ENCODE results near the gene MYO9B. TPM values are rescaled to one million over a fixed set of nuclear protein-coding genes. Genes with fewer than 3 reads are reported as not detected.

The MYO9B gene, protein sequence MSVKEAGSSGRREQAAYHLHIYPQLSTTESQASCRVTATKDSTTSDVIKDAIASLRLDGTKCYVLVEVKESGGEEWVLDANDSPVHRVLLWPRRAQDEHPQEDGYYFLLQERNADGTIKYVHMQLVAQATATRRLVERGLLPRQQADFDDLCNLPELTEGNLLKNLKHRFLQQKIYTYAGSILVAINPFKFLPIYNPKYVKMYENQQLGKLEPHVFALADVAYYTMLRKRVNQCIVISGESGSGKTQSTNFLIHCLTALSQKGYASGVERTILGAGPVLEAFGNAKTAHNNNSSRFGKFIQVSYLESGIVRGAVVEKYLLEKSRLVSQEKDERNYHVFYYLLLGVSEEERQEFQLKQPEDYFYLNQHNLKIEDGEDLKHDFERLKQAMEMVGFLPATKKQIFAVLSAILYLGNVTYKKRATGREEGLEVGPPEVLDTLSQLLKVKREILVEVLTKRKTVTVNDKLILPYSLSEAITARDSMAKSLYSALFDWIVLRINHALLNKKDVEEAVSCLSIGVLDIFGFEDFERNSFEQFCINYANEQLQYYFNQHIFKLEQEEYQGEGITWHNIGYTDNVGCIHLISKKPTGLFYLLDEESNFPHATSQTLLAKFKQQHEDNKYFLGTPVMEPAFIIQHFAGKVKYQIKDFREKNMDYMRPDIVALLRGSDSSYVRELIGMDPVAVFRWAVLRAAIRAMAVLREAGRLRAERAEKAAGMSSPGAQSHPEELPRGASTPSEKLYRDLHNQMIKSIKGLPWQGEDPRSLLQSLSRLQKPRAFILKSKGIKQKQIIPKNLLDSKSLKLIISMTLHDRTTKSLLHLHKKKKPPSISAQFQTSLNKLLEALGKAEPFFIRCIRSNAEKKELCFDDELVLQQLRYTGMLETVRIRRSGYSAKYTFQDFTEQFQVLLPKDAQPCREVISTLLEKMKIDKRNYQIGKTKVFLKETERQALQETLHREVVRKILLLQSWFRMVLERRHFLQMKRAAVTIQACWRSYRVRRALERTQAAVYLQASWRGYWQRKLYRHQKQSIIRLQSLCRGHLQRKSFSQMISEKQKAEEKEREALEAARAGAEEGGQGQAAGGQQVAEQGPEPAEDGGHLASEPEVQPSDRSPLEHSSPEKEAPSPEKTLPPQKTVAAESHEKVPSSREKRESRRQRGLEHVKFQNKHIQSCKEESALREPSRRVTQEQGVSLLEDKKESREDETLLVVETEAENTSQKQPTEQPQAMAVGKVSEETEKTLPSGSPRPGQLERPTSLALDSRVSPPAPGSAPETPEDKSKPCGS (N-terminal part only)
- 63.4 and 67.9 TPM in 2 replicates for total RNA-seq (2014; rRNA removed; shearing (Covaris generic))

- DNase-seq (ENCODE audit: low spot score), result peak; percentile 96
Observed at GRCh38 chr19:17075035-17075863, at the start of gene MYO9B, which contains the start of gene HAUS8. MYO9B (plus strand) TSS chr19:17075777; CDS start chr19:17101718, 25,941 bp downstream. HAUS8 (minus strand) TSS chr19:17075452; CDS start chr19:17075422, 30 bp downstream.

DNA sequence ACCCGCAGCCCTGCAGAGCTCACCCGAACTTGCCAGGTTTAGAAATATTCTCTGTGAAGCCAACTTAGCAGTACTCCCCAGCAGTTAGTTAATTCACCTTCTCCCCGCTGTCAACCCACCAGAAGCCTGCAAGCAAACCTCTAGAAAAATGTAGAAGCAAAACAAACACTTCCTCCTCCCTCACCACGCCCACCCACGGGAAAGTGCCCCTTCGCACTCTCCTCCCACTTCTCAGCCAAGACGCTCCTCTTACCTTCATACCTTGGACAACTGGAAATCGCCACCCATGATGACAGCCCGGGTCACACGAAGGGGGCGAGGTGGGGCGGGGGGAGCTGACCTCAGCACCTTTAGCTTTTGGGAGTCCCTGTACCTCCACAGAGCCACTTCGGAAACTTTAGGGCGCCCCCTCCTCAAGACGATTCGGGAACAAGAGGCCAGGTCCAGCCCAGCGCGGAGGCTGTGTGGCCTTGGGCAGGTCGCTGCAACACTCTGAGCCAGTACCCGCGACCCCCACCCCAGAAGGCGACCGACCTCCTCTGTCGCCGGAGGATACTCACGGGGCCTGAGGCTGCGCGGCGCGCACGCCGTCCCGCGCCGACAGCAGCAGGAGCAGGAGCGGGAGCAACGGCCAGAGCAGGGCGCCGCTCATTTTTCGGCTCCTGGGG is 49.5 kb upstream of the MYO9B start:
- DNase-seq (ENCODE audit: low spot score), result no peak

GRCh38 chr19:17026706-17027534 is 48.7 kb upstream of the MYO9B start, which contains the start of gene CPAMD8:
CPAMD8 (minus strand) TSS chr19:17026810; CDS start chr19:17026642, 168 bp downstream.
- no peak for DNase-seq (ENCODE audit: low spot score)

- DNase-seq (ENCODE audit: low spot score), result no peak
Observed at GRCh38 chr19:17027535-17027975, 48.0 kb upstream of the MYO9B start.

GRCh38 chr19:17031741-17032140 is 43.8 kb upstream of the MYO9B start:
- DNase-seq (ENCODE audit: low spot score), result no peak

DNA sequence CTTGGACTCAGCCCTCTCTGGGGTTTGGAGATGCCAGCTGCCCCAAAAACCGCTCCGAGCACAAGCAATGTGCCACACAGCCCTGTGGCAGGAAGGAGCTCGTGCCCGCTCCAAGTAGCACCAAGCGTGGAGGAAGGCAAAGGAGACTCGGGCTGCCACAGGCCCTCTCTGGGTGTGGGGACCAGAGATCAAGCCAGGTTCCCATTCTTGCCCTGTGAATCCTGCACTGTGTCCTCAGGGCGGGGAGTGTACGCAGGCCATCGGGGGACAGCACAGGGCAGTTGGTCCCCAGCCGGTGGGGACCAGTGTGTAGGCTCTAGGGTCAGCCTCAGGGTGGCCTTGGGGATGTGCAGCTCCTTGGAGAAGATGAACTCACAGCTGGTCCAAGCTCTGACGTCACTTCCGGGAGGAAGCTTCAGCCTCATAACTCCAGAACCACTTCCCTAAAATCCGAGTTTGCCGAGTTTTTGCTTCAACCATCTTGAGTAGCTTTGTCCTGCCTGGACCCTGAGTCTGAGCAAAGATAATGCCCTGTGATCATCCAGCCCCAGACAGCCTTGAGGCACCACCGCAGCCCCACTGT is 39.6 kb upstream of the MYO9B start:
- no peak for DNase-seq (ENCODE audit: low spot score)

- DNase-seq (ENCODE audit: low spot score), result no peak
Observed at GRCh38 chr19:17036640-17037039, 38.9 kb upstream of the MYO9B start.

DNA sequence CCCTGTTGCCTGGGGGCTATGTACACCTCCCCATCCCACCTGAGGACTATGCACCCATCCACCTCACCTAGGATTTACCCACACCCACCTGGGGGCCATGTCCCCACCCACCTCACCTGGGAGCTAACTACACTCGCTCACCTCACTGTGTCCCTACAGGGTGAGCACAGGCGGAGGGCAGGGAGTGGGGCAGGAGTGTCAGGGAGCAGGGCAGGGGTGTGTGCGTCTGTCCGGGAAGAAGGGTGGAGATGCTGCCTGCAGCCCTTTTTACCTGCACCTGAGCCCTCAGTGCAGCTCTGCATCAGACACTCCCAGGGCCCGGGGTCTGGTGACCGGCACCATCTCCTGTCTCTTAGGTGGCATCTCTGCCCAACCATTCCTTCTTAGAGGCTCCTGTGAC is 38.4 kb upstream of the MYO9B start:
- DNase-seq (ENCODE audit: low spot score), result no peak

DNA sequence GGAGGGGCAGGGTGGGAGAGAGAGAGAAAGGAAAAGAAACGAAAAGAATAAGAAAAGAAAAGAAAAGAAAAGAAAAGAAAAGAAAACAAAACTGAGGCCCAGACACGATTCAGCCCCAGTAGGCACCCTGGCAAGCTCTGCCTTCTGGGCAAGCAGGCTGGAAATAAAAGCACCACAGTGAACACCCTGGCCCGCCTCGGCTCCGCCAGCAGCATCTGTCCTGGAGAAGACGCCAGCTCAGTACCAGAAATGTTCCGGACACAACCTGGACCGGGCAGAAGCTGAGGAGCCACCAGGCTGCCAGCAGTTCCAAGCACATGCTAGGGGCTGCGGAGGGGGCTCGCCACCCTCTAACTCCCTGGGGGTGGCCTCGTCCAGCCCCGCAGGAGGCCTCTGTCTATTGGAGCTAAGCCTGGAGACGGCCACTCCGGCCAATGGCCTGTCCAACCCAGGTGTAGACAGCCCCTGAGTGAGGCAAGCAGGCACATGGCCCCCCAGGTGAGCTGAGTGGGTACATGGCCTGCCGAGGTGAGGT is 37.5 kb upstream of the MYO9B start:
- no peak for DNase-seq (ENCODE audit: low spot score)

- DNase-seq (ENCODE audit: low spot score), result no peak
Observed at GRCh38 chr19:17041976-17042375, 33.6 kb upstream of the MYO9B start.

GRCh38 chr19:17043744-17044143 is 31.8 kb upstream of the MYO9B start:
- DNase-seq (ENCODE audit: low spot score), result no peak

DNA sequence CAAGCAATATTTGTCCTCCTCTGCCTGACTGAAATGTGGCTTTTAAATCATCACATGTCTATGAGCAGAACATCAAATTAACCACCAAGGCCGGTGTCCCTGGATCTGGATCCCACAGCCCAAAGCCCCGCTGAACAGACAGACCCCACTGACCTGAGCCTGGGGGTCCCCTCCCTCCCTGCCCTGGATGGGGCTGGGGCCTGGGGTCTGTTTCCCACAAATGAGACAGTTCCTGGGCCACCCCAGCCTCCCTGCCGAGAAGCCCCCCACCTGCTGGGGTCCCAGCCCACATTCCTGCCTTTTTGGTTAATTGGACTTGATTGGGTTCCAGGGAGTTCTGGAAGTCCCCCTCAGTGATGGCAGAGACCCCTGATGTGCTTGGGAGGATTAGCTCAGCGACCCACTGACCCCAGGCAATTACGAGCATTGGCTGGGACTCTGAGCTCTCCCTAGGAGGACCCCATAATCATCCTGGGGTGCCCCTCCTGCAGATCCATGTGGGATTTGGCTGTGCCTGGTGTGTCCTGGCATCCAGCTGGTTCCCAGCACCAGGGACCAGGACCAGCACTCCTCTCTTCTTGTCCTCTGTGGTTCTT is 29.6 kb upstream of the MYO9B start:
- DNase-seq (ENCODE audit: low spot score), result no peak

GRCh38 chr19:17048885-17049453 is 26.6 kb upstream of the MYO9B start:
- no peak for DNase-seq (ENCODE audit: low spot score)

DNA sequence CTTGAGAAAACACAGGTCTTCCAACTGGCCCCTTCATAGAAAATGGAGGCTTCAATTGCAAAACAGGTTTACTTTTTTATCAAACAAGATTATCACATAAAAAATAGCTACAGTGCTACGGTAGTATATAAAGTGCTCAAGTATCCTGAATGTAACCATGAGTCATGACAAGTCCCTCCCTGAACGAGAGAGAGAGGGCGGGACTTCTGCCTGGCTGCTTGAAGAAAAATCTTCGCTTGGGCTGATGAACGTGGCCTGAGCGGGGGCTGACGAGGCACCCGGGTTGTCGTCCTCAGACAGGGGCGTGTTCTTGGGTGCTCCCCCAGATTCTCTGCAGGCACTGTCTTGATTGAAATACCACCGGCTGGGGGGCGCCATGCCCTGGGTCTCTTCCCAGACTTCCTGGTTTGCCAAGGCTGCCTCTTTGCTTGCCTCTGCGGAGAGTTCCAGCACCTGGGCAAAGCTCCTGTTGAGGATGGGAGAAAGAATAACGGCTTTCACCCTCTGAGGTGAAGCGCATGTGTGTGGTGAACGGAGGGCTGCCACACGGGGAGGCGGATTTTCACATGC is 25.8 kb upstream of the MYO9B start:
- peak; percentile 9 for DNase-seq (ENCODE audit: low spot score)

DNA sequence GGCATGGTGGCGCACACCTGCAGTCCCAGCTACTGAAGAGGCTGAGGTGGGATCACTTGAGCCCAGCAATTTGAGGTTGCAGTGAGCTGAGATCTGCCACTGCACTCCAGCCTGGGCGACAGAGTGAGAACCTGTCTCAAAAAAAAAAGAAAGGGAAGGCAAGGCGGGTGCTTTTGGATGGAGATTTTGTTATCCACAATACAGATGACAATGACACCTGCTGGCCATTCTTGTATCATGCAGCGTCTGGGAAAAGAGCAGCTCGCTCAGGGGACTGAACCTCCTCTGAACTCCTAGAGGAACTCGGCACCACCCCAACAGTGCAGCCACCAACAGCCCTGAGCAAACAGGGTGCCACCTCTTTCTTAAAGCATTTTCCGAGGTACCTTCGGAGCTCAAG is 23.1 kb upstream of the MYO9B start:
- DNase-seq (ENCODE audit: low spot score), result peak; percentile 50

DNA sequence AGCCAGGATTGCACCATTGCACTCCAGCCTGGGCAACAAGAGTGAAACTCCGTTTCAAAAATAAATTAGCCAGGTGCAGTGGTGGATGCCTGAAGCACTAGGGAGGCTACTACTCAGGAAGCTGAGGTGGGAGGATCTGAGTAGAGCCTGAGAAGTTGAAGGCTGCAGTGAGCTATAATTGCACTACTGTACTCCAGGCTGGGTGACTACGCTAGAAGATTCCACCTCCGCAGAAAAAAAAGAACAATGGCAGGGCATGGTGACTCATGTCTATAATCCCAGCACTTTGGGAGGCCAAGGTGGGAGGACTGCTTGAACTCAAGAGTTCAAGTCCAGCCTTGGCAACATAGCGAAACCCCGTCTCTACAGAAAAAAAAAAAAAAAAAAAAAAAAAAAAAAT is 20.8 kb upstream of the MYO9B start:
- DNase-seq (ENCODE audit: low spot score), result no peak

DNA sequence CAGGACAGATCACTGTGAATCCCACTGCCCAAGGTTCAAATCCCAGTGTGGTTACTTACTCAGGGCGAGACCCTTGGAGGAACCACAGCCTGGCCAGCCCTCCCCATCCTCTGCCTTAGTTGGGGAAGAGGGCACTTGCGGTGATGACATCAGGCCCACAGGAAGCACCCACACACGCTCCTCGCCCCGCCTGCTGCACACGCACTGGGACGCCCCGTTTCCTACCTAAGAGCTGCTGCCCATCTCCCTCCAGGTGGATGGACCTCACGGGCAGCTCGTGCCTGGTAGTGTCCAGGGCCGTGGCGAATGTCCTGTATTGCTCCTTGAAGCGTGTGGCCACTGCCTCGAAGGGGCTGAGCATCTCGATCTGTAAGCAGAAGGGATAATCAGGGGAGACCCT is 19.9 kb upstream of the MYO9B start:
- no peak for DNase-seq (ENCODE audit: low spot score)

Data from HT-29 (cell line).